GM12873 (cell line): ENCODE data around the gene WNT8A.

ENCODE experiments used
- TF ChIP-seq, protein P1 (sequence below): IDR thresholded peaks from 2 replicates; pipeline ENCODE4 v1.5.1; 2012; ENCODE audit warnings: low read depth, mild to moderate bottlenecking, moderate library complexity, low read length, control low read depth; ENCODE audit not compliant: insufficient read depth; ENCODE audit errors: missing control alignments

Gene WNT8A

DNA sequence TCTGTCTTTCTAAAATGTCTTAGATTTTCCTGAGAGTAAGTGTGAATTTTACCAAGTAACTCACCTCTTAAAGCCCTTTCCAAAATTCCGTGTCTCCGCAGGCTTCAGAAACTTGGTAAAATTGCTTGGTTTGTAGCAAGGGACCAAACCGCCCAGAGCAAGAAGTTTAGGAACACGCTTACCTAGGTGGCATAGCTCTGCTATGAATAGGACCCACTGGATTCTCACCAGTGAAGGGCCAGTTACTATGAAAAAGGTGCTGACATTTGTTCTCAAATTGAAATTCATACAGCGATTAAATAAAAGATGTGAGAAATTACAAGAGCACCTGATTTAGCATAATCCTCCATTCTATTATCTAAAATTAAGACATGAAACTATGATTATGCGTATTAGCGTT is 48.7 kb downstream of the WNT8A start:
- TF ChIP-seq, protein P1, sequence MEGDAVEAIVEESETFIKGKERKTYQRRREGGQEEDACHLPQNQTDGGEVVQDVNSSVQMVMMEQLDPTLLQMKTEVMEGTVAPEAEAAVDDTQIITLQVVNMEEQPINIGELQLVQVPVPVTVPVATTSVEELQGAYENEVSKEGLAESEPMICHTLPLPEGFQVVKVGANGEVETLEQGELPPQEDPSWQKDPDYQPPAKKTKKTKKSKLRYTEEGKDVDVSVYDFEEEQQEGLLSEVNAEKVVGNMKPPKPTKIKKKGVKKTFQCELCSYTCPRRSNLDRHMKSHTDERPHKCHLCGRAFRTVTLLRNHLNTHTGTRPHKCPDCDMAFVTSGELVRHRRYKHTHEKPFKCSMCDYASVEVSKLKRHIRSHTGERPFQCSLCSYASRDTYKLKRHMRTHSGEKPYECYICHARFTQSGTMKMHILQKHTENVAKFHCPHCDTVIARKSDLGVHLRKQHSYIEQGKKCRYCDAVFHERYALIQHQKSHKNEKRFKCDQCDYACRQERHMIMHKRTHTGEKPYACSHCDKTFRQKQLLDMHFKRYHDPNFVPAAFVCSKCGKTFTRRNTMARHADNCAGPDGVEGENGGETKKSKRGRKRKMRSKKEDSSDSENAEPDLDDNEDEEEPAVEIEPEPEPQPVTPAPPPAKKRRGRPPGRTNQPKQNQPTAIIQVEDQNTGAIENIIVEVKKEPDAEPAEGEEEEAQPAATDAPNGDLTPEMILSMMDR: no peak

DNA sequence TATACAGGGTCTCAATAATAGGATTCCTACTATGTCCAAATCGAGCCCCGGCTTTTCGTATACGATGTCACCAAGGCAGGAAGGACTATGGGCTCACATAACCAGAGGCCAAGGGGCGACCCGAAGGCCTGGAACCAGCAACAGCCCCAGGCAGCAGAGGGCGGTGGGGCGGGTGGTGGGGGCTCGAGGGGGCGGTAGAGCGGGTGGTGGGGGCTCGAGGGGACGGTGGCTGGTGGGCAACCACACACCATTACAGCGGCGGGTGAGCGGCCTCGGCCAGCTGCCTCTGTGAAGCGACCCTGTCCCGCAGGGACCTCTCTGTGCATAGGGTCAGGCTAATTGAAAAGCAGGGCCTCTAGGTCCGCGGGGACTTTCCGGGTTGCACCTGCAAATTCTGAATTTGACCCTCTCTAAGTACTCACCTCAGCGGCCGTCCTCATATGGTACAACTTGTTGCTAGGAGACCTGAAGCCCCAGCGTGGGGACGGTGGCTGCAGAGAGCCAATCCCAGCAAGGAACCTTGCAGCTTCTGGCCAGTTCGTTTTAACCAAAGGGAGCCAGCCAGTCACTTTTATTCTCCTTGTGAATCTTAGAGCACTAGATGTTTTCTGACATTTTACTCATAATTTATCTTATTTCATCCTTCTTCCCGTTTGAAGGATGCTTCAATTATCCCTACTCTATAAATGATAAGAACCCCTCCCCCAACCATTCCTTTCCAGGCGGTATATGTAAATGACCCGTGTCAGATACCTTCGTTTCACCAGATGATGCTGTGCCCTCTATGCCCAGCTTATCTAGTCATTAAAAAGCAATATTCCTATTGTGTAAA is 55.3 kb downstream of the WNT8A start, which contains the start of gene NME5:
NME5 (minus strand) TSS at position 480 of the 832 bp plus-strand sequence. CDS start 648 bp downstream, outside the sequence.
- TF ChIP-seq, protein P1: no peak

DNA sequence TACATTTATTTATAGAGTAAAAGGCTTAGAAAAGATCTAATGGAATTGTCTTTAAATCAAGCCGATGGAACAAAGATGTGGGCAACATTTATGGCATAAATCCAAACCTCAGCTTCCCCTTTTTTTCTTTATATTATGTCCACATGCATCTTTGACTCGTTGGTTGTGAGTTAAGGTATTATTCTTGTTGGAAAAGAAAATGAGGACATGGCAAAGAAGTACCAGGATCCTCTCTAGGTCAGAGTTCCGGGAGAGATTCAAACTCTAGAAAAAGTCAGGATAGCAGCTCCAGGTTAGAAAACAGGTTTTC is 55.9 kb downstream of the WNT8A start:
- TF ChIP-seq, protein P1: no peak

DNA sequence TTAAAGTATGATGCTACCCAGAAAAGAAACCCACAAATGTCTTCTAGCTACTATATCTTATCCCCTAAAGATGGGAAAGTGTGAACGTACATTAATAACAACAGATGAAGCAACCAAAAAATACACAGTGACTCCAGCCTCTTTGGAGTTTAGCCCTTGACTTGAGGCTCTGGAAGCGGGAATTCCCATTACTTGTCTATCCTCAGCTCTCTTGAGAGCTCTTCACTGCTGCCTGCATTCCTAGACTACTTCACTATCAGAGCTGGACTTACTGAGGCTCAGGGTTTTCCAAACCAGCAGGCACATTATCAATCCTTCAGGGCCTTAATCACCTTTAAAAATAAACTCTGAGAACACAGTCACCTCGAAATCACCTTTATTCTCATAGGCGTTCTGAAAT is 56.4 kb downstream of the WNT8A start:
- TF ChIP-seq, protein P1: no peak
